Measurements from ENCODE around the gene LAMA2.

DNA sequence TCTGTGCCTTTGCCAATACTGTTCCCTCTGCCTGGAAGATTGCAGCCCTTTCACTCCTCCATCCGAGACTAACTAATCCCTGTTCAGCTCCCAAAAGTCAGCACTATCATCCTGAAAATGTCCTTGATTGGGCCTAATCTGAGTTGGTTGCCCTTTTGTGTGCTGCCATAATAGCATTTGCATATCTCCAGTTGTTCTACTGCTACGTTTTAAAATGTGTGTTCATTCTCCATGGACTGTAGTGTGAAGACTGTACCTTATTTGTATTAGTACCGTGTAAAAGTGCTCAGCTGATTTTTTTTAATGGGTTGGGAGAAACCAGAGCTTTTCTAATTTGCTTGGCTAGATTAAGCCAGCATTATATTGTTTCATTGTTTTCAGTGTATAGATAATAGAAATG, 401.3 kb downstream of the LAMA2 start:
- no peak for TF ChIP-seq POLR2A (IDR thresholded peaks at IDR 0.05; ENCODE audit: low read length)
- TF ChIP-seq GATA1 (IDR thresholded peaks at IDR 0.05; ENCODE audit: low read depth, low read length): no peak

Measured in erythroblast (primary cell).